Stomach (tissue), 4 donors: ENCODE measurements around the gene SOWAHA.

Experiments
- CTCF ChIP-seq, 7 experiments: fragments of 450-650 bp in 4 of 7; fragments of 200-600 bp in 3 of 7; sonication (generic) in 3 of 7; IDR thresholded peaks; one replicate each; pipeline ENCODE4 v1.5.1; 2016 to 2019; ENCODE audit warnings: antibody characterized with exemption in 7 of 7, control low read depth in 2 of 7, mild to moderate bottlenecking in 1 of 7
- EP300 ChIP-seq: sonication (generic); formaldehyde crosslinking; IDR thresholded peaks from one replicate; pipeline ENCODE4 v1.6.1; 2017; ENCODE audit warnings: antibody characterized with exemption
- POLR2A ChIP-seq, 4 donors: fragments of 450-650 bp; IDR thresholded peaks; one replicate each; pipeline ENCODE4 v1.6.1; 2016; ENCODE audit warnings: antibody characterized with exemption in 4 of 4, control low read depth in 2 of 4, mild to moderate bottlenecking in 1 of 4, moderate library complexity in 1 of 4
- POLR2AphosphoS5 ChIP-seq, 3 donors: sonication (generic); formaldehyde crosslinking; IDR thresholded peaks; one replicate each; pipeline ENCODE4 v1.6.1; 2016; ENCODE audit warnings: antibody characterized with exemption in 3 of 3

GRCh38 chr5:132850066-132850465, 37.0 kb downstream of the SOWAHA start:
- TF ChIP-seq CTCF (IDR thresholded peaks at IDR 0.05) (no peak), POLR2AphosphoS5 (IDR thresholded peaks at IDR 0.05) (no peak), EP300 (no peak), POLR2A (IDR thresholded peaks at IDR 0.05) (no peak)
